Mesothelial cell of epicardium (in vitro differentiated cells): ENCODE measurements around the gene ALDOC. TPM values are rescaled to one million over a fixed set of nuclear protein-coding genes. Genes with fewer than 3 reads are reported as not detected.

Experiments
- DNase-seq, 2 experiments: peaks; one replicate each; pipeline ENCODE4 v3.0.0; 2021; ENCODE audit warnings: low spot score in 2 of 2; ENCODE audit not compliant: unreplicated experiment in 2 of 2
- H3K27ac Mint-ChIP-seq: 2 replicates; pipeline ENCODE4 v1.8.0; 2021; ENCODE audit warnings: mixed read lengths
- H3K27me3 Mint-ChIP-seq: 2 replicates; pipeline ENCODE4 v1.8.0; 2021; ENCODE audit warnings: low read depth, mixed read lengths
- H3K36me3 Mint-ChIP-seq: 2 replicates; pipeline ENCODE4 v1.8.0; 2021; ENCODE audit warnings: mixed read lengths
- H3K4me1 Mint-ChIP-seq: 2 replicates; pipeline ENCODE4 v1.8.0; 2021; ENCODE audit warnings: mixed read lengths
- H3K4me3 Mint-ChIP-seq: 2 replicates; pipeline ENCODE4 v1.8.0; 2021; ENCODE audit warnings: mild to moderate bottlenecking, moderate library complexity, mixed read lengths
- H3K9me3 Mint-ChIP-seq: 2 replicates; pipeline ENCODE4 v1.8.0; 2021; ENCODE audit warnings: mixed read lengths
- CTCF ChIP-seq: fragments of 200-600 bp; sonication (generic); IDR thresholded peaks from one replicate; pipeline ENCODE4 v1.5.0; 2021; ENCODE audit warnings: antibody characterized with exemption; ENCODE audit not compliant: unreplicated experiment
- total RNA-seq: library from RNA; stranded (reverse); gene quantifications from 3 replicates; pipeline ENCODE4 v1.2.1, GENCODE V29; 2021

Gene ALDOC
- total RNA-seq, 1 donor from 2014 or later, result 22.6 TPM

DNA sequence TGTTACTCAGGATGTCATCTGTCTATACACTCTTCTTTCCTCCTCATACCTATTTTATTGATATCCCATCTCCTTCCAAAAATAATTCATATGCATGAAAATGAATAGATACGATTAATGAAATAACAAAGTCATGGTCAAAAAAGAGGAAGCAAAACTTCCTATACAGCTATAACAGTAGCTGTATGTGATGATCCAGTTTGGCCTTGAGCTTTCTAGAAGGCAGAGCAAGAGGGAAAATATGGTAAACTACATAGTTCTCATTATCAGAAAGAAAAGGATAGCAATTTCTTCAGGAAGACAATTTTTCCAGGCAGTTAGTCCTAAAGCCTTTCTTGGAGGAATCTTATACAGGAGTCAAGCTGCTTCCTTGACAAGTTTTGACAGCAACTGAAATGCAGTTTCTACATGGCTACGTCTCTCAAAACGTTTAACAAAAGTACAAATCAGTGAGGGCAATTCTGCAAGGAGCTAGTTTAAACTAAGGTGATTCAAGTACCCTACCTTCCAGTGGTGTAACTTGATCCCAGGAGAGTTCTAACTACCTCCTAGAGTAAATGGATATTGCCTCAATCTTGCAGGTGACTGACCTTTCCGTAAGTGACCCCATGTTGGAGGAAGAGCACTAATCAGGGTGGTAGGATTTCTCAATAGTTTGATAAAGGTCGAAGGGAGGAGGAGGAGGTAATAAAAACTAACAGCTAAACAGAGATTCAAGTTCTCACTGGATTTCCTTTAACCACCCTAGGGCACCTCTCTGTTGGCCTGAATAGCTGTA, 21.1 kb upstream of the ALDOC start:
- Mint-ChIP-seq H3K27ac (peak overlapping the region; percentile 89), H3K4me1 (peaks cover 19% of the 10 kb centered on the region), H3K27me3 (no peaks in the 10 kb centered on the region), H3K4me3 (peak overlapping the region; percentile 84), H3K9me3 (no peaks in the 10 kb centered on the region), H3K36me3 (no peaks in the 10 kb centered on the region)
- TF ChIP-seq CTCF, result no peak
- no peak for DNase-seq

DNA sequence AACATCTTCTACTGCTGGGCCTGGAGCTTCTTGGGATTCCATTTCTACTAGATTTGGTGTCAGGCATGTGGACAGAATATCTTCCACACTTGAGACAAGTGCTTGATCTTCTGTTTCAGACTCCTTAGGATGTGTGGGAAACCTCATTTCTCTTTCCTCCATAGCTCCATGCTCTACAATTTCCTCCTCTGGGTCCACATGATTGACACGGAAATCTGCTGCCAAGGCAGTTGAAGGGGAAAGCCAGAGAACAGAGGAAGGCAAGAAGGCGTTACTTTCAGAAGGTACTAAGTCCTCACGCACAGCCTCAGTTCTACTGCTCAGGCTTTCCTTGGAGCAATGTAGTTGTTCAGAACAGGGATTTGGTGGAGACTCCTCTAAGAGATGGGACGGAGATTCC, 15.6 kb upstream of the ALDOC start:
- H3K4me1 Mint-ChIP-seq, result no peaks in the 10 kb centered on the region
- no peak overlapping the region for H3K4me3 Mint-ChIP-seq
- no peaks in the 10 kb centered on the region for H3K27me3 Mint-ChIP-seq
- TF ChIP-seq CTCF, result no peak
- H3K9me3 Mint-ChIP-seq, result no peaks in the 10 kb centered on the region
- peaks cover 12% of the 10 kb centered on the region for H3K36me3 Mint-ChIP-seq
- H3K27ac Mint-ChIP-seq, result no peak overlapping the region
- DNase-seq, result no peak

DNA sequence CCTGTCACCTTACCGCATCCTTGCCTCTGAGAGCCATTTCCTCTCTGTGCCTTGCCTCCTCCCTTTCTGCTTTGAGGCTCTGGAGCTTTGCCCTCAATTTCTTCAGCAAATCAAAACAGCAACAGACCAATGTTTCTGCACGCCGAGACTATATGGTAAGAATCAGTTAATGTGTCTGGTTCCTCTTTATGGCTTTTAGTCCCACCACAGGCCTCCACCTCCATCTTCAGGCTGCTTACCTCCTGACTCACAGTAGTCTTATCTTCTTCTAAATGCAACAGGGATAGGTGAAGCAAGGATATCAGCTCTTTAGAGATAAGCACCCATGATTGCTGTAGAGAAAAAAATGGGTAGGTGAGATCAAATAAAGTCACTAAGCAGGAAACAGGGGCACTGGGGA, 9.2 kb upstream of the ALDOC start:
- H3K27ac Mint-ChIP-seq, result no peak overlapping the region
- no peak overlapping the region for H3K4me3 Mint-ChIP-seq
- TF ChIP-seq CTCF, result no peak
- no peak for DNase-seq
- no peaks in the 10 kb centered on the region for H3K4me1 Mint-ChIP-seq
- peaks cover 13% of the 10 kb centered on the region for H3K36me3 Mint-ChIP-seq
- H3K9me3 Mint-ChIP-seq, result no peaks in the 10 kb centered on the region
- no peaks in the 10 kb centered on the region for H3K27me3 Mint-ChIP-seq

DNA sequence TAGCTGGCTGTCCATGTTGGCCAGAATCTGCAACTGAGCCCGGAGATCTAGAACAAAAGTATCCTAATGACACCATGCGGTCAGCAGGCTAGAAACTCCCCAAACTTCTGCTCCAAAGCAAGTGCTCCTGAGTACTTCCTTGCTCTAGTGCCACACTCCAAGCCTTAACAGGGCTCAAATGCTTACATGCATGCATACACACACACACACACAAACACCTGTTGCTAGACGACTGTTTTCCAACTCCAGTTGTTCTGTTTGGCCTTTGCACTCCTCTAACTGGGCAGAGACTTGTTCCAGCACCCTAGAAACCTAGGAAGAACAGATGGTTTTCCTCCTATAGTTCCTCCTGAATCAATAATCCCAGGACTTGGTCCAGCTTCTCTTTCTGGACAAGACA, 7.7 kb upstream of the ALDOC start:
- no peak for DNase-seq
- Mint-ChIP-seq H3K36me3 (peaks cover 15% of the 10 kb centered on the region), H3K9me3 (no peaks in the 10 kb centered on the region), H3K4me3 (no peak overlapping the region), H3K27me3 (no peaks in the 10 kb centered on the region), H3K4me1 (no peaks in the 10 kb centered on the region), H3K27ac (no peak overlapping the region)
- TF ChIP-seq CTCF, result no peak

GRCh38 chr17:28582513-28582912, 5.8 kb upstream of the ALDOC start:
- Mint-ChIP-seq H3K27me3 (no peaks in the 10 kb centered on the region), H3K4me1 (no peaks in the 10 kb centered on the region), H3K4me3 (no peak overlapping the region), H3K27ac (no peak overlapping the region), H3K9me3 (no peaks in the 10 kb centered on the region), H3K36me3 (peaks cover 12% of the 10 kb centered on the region)
- DNase-seq, result no peak
- no peak for TF ChIP-seq CTCF
